ENCODE data around the gene FBLN1. TPM values are rescaled to one million over a fixed set of nuclear protein-coding genes. Genes with fewer than 3 reads are reported as not detected.

The FBLN1 gene
- total RNA-seq, 1 donor from 2014 or later, result 297 TPM

DNA sequence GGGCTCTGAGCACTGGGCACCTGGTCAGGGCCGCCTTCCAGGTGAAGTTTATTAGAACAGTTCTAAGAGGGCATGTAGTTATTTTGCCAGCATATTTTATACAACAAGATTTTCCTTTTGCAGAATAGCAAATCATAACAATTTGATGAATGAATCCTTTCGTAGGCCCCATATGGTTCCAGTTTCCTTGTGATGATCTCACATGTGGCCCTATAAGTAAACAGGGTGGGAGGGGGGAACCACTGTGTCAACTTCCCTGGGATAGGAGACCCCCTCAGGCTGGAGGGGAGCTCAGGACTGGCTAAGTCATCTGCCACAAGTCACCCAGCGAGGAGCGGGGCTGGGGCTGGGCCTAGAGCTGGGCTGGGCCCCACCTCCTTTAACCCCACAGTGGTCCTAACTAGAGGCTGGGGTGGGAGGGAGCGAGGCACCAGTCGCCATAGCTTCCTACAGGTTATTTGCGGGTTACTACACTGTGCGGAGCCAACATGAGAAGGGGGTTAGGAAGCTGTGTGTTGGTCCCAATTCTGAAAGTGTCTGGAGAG is 4.2 kb downstream of the FBLN1 start:
- Mint-ChIP-seq H3K27ac (peak overlapping the region; percentile 88), H3K36me3 (no peaks in the 10 kb centered on the region), H3K4me3 (peak overlapping the region; percentile 22), H3K27me3 (ENCODE audit: low read depth) (no peaks in the 10 kb centered on the region), H3K9me3 (no peaks in the 10 kb centered on the region), H3K4me1 (peaks cover 62% of the 10 kb centered on the region)
- no peak for DNase-seq (ENCODE audit: low spot score in 2 of 2, unreplicated experiment in 2 of 2)
- TF ChIP-seq CTCF (IDR thresholded peaks at IDR 0.05; ENCODE audit: unreplicated experiment), result no peak

DNA sequence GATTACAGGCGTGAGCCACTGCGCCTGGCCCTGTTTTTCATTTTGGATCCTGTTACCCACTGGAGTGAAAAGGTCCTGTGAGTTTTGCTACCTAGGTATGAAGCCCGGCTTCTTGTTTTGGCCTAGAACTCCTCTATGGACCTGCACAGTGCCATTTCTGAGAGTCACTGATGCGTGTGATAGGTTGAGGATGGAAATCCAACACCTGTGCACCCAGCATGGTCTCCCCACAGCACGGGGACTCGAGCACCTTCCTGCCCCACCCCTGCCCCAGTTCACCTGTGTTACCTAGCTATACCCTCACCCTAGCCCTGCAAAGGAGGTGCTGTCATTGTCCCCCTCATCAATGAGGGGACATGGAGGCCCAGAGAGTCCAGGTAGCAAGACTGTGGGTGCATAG is 5.1 kb downstream of the FBLN1 start:
- no peak for DNase-seq (ENCODE audit: low spot score in 2 of 2, unreplicated experiment in 2 of 2)
- TF ChIP-seq CTCF (IDR thresholded peaks at IDR 0.05; ENCODE audit: unreplicated experiment), result no peak
- no peaks in the 10 kb centered on the region for H3K36me3 Mint-ChIP-seq
- no peaks in the 10 kb centered on the region for H3K9me3 Mint-ChIP-seq
- peaks cover 69% of the 10 kb centered on the region for H3K4me1 Mint-ChIP-seq
- H3K4me3 Mint-ChIP-seq, result no peak overlapping the region
- H3K27me3 Mint-ChIP-seq (ENCODE audit: low read depth), result no peaks in the 10 kb centered on the region
- H3K27ac Mint-ChIP-seq, result peak overlapping the region; percentile 16

- no peaks in the 10 kb centered on the region for H3K9me3 Mint-ChIP-seq
- no peaks in the 10 kb centered on the region for H3K27me3 Mint-ChIP-seq (ENCODE audit: low read depth)
- no peak overlapping the region for H3K4me3 Mint-ChIP-seq
- peaks cover 69% of the 10 kb centered on the region for H3K4me1 Mint-ChIP-seq
- peak overlapping the region; percentile 11 for H3K27ac Mint-ChIP-seq
- no peak for DNase-seq (ENCODE audit: low spot score in 2 of 2, unreplicated experiment in 2 of 2)
- no peak for TF ChIP-seq CTCF (IDR thresholded peaks at IDR 0.05; ENCODE audit: unreplicated experiment)
- H3K36me3 Mint-ChIP-seq, result no peaks in the 10 kb centered on the region
Observed at GRCh38 chr22:45508814-45509213, 6.1 kb downstream of the FBLN1 start.

GRCh38 chr22:45510376-45511232 is 7.9 kb downstream of the FBLN1 start:
- H3K36me3 Mint-ChIP-seq, result no peaks in the 10 kb centered on the region

DNA sequence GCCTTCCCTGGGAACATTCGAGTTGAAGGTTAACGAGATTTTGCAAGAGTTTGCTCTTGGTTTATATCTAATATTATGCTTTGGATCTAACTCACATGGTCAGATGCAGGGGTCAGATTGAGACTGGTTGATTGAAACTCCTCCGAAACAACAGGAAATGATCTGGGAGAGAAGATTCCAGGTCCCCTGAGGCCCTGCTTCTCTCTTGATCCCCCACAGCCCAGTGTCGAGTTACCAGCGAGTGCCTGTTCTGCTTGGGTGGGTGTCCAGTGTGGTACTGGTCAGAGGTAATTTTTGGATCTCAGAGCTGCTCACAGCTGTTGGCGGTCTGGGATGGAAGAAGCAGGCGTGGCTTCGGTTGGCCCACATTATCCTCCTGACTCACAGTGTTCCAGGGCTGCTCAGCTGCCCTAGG is 9.2 kb downstream of the FBLN1 start:
- no peaks in the 10 kb centered on the region for H3K9me3 Mint-ChIP-seq
- no peaks in the 10 kb centered on the region for H3K36me3 Mint-ChIP-seq
- H3K4me3 Mint-ChIP-seq, result no peak overlapping the region
- TF ChIP-seq CTCF (IDR thresholded peaks at IDR 0.05; ENCODE audit: unreplicated experiment), result no peak
- peak overlapping the region; percentile 88 for H3K27ac Mint-ChIP-seq
- no peak for DNase-seq (ENCODE audit: low spot score in 2 of 2, unreplicated experiment in 2 of 2)
- H3K4me1 Mint-ChIP-seq, result peaks cover 71% of the 10 kb centered on the region
- no peaks in the 10 kb centered on the region for H3K27me3 Mint-ChIP-seq (ENCODE audit: low read depth)

More at GRCh38 chr22:45510376-45511232, 7.9 kb downstream of the FBLN1 start:
- DNase-seq (ENCODE audit: low spot score in 2 of 2, unreplicated experiment in 2 of 2), result no peak
- H3K9me3 Mint-ChIP-seq, result no peaks in the 10 kb centered on the region
- H3K27me3 Mint-ChIP-seq (ENCODE audit: low read depth), result no peaks in the 10 kb centered on the region
- H3K27ac Mint-ChIP-seq, result peak overlapping the region; percentile 77
- H3K4me1 Mint-ChIP-seq, result peaks cover 69% of the 10 kb centered on the region
- no peak overlapping the region for H3K4me3 Mint-ChIP-seq
- TF ChIP-seq CTCF (IDR thresholded peaks at IDR 0.05; ENCODE audit: unreplicated experiment), result no peak

Data from mesothelial cell of epicardium (in vitro differentiated cells).